ENCODE data around the gene SPEG. TPM values are rescaled to one million over a fixed set of nuclear protein-coding genes. Genes with fewer than 3 reads are reported as not detected.

SPEG gene
- total and polyA plus RNA-seq, 2 of the 8 experiments (the other 6 are each of a cell fraction or from before 2014, with no cell fraction given) = 19.9 to 32.0 TPM

- Histone ChIP-seq H3K4ac (replicated peaks; ENCODE audit: insufficient read length, low read depth, low read length) (no peak overlapping the region), H3K18ac (ENCODE audit: extremely low read depth, low read length) (no peak overlapping the region), H2BK5ac (ENCODE audit: low read depth, low read length) (no peak overlapping the region), H3K9me3 (ENCODE audit: insufficient read depth in 2 of 2, low read depth in 1 of 2, low read length in 1 of 2) (no peaks in the 10 kb centered on the region), H3K27me3 (replicated peaks in 1 of 4; ENCODE audit: control insufficient read depth in 3 of 4, extremely low read depth in 1 of 4, insufficient read depth in 3 of 4, low read length in 3 of 4) (peaks cover 0 to 3% (median 0%) of the 10 kb centered on the region in 4 experiments; a peak in 2 of 7 replicates), H2BK20ac (ENCODE audit: low read length) (no peak overlapping the region), H2BK12ac (ENCODE audit: low read depth, low read length) (no peak overlapping the region), H3K9ac (replicated peaks in 1 of 4; ENCODE audit: extremely low read depth in 1 of 4, low read depth in 3 of 4, low read length in 3 of 4) (no peak overlapping the region), H3K4me1 (replicated peaks in 1 of 4; ENCODE audit: control insufficient read depth in 3 of 4, insufficient read depth in 4 of 4, low read length in 3 of 4) (peaks cover 5 to 28% (median 19%) of the 10 kb centered on the region in 4 experiments), H3K27ac (ENCODE audit: low read depth, low read length) (no peak overlapping the region), H4K8ac (ENCODE audit: extremely low read depth, insufficient read depth, low read length) (no peak overlapping the region), H2AFZ (ENCODE audit: low read length) (no peak overlapping the region), H3K56ac (replicated peaks; ENCODE audit: insufficient read length, low read depth, low read length) (no peak overlapping the region), H3K79me1 (ENCODE audit: low read depth, low read length) (peaks cover 4% of the 10 kb centered on the region; the same call in 1 of the 2 replicates), H3K23ac (ENCODE audit: insufficient read length) (no peak overlapping the region), H3K4me2 (ENCODE audit: insufficient read depth in 1 of 2, low read depth in 2 of 2, low read length in 2 of 2) (no peak overlapping the region), H4K91ac (replicated peaks; ENCODE audit: insufficient read length, low read length) (no peak overlapping the region), H2BK15ac (ENCODE audit: low read length) (no peak overlapping the region), H4K5ac (ENCODE audit: insufficient read length, low read depth, low read length) (no peak overlapping the region), H4K20me1 (replicated peaks in 1 of 2; ENCODE audit: control insufficient read depth in 1 of 2, insufficient read depth in 2 of 2, low read length in 2 of 2) (peaks cover 11 to 15% of the 10 kb centered on the region in 2 experiments), H3K36me3 (ENCODE audit: control insufficient read depth in 2 of 4, insufficient read depth in 4 of 4, low read length in 3 of 4) (peaks cover 4 to 22% (median 12%) of the 10 kb centered on the region in 4 experiments; a peak in 6 of 8 replicates), H2AK5ac (ENCODE audit: low read depth, low read length) (no peak overlapping the region), H3K79me2 (ENCODE audit: control insufficient read depth in 1 of 2, insufficient read depth in 2 of 2, low read length in 2 of 2) (peaks cover 0 to 6% of the 10 kb centered on the region in 2 experiments; a peak in 1 of 4 replicates), H3K14ac (ENCODE audit: insufficient read length) (no peak overlapping the region), H3K23me2 (ENCODE audit: low read depth, low read length) (peaks cover 14% of the 10 kb centered on the region; the same call in 1 of the 2 replicates), H2BK120ac (replicated peaks; ENCODE audit: low read depth, low read length) (no peak overlapping the region), H3K4me3 (ENCODE audit: extremely low read depth in 1 of 4, insufficient read depth in 2 of 4, low read depth in 3 of 4, low read length in 4 of 4) (no peak overlapping the region)
- no peak for TF ChIP-seq EZH2 (IDR thresholded peaks at IDR 0.05; ENCODE audit: low read depth, low read length, severe bottlenecking)
- TF ChIP-seq RFX5 (IDR thresholded peaks at IDR 0.05; ENCODE audit: borderline replicate concordance, low read depth, low read length) = no peak
- TF ChIP-seq BCL11A (IDR thresholded peaks at IDR 0.05; ENCODE audit: low read depth in 2 of 2, low read length in 2 of 2) = no peak
- TF ChIP-seq TBP (IDR thresholded peaks at IDR 0.05; ENCODE audit: low read depth, low read length) = no peak
- no peak for TF ChIP-seq PHF8 (conservative IDR thresholded peaks at IDR 0.05; ENCODE audit: low read depth, low read length)
- TF ChIP-seq BRCA1 (IDR thresholded peaks at IDR 0.05; ENCODE audit: low read depth, low read length) = no peak
- no peak for TF ChIP-seq GTF2F1 (IDR thresholded peaks at IDR 0.05; ENCODE audit: borderline replicate concordance, low read depth, low read length)
- TF ChIP-seq SAP30 (IDR thresholded peaks at IDR 0.05; ENCODE audit: insufficient read depth, insufficient replicate concordance, low read length) = no peak
- TF ChIP-seq SIRT6 (IDR thresholded peaks at IDR 0.05; ENCODE audit: low read length) = no peak
- 93% methylated on average over 44 of the region's 46 CpGs; no CpG with 5 or more reads in 1 of the 2 experiments for WGBS, 2 experiments (ENCODE audit: extremely low coverage in 1 of 2, insufficient coverage in 1 of 2, insufficient read length in 1 of 2, insufficient replicate concordance in 2 of 2, low coverage in 1 of 2, low lambda C conversion rate in 2 of 2, missing lambda C conversion rate in 1 of 2)
- DNase-seq (ENCODE audit: low read depth in 1 of 2, low spot score in 2 of 2) (no peak), FAIRE-seq (no peak)
- POLR2A ChIA-PET (ENCODE audit: partially characterized antibody) = interaction anchor here (1.3 to 5.4 kb wide), 6 partner anchors 12 to 57 kb away, joined by 3 to 23 read pairs (median 7); partner anchors contain the start of genes INHA, OBSL1 and STK11IP
- CTCF ChIA-PET (ENCODE audit: partially characterized antibody) = interaction anchor here (0.6 to 113.1 kb wide), 27 partner anchors 9 to 254 kb away, joined by 3 to 7248 read pairs (median 11); partner anchors contain the start of genes ASIC4, DES, GMPPA and INHA
These were observed 105.5 kb downstream of the SPEG start for GRCh38 chr2:219539926-219540678.
